Loucy (cell line): ENCODE data around the gene QPCT.

Source experiments
- H2AFZ ChIP-seq: fragments of 200-600 bp; sonication (generic); 2 replicates; pipeline ENCODE4 v1.6.0; 2016; ENCODE audit warnings: antibody characterized with exemption, mild to moderate bottlenecking, low read length, moderate library complexity
- H3F3A ChIP-seq: fragments of 200-600 bp; 2 replicates; pipeline ENCODE4 v1.6.0; 2016; ENCODE audit warnings: antibody characterized with exemption, low read depth, mild to moderate bottlenecking
- H3K27me3 ChIP-seq: fragments of 200-600 bp; sonication (generic); 2 replicates; pipeline ENCODE4 v1.6.1; 2014; ENCODE audit warnings: low read length, mild to moderate bottlenecking; ENCODE audit not compliant: insufficient read depth, poor library complexity, severe bottlenecking
- H3K36me3 ChIP-seq: fragments of 200-600 bp; sonication (generic); 2 replicates; pipeline ENCODE4 v1.6.1; 2016; ENCODE audit warnings: low read length; ENCODE audit not compliant: insufficient read depth
- H3K4me1 ChIP-seq: fragments of 200-600 bp; sonication (generic); 2 replicates; pipeline ENCODE4 v1.5.1; 2014; ENCODE audit warnings: low read length, mild to moderate bottlenecking; ENCODE audit not compliant: insufficient read depth, poor library complexity, severe bottlenecking
- H3K4me2 ChIP-seq: fragments of 200-600 bp; sonication (generic); 2 replicates; pipeline ENCODE4 v1.6.0; 2014; ENCODE audit warnings: antibody characterized with exemption, low read length, low read depth, mild to moderate bottlenecking; ENCODE audit not compliant: poor library complexity, severe bottlenecking
- H3K4me3 ChIP-seq: fragments of 200-600 bp; sonication (generic); 2 replicates; pipeline ENCODE4 v1.5.1; 2014; ENCODE audit warnings: low read length, mild to moderate bottlenecking, mixed read lengths; ENCODE audit not compliant: poor library complexity, severe bottlenecking
- H3K79me2 ChIP-seq: fragments of 200-600 bp; sonication (generic); 2 replicates; pipeline ENCODE4 v1.6.1; 2014; ENCODE audit warnings: low read length; ENCODE audit not compliant: insufficient read depth
- H3K9ac ChIP-seq: fragments of 200-600 bp; sonication (generic); 2 replicates; pipeline ENCODE4 v1.6.0; 2014; ENCODE audit warnings: mild to moderate bottlenecking, low read depth, low read length, moderate library complexity; ENCODE audit not compliant: poor library complexity, severe bottlenecking
- H3K9me2 ChIP-seq: fragments of 200-600 bp; sonication (generic); replicated peaks from 2 replicates; pipeline ENCODE4 v1.6.1; 2016; ENCODE audit warnings: low read depth, low read length, mixed read lengths
- H3K9me3 ChIP-seq: fragments of 200-600 bp; sonication (generic); 2 replicates; pipeline ENCODE4 v1.6.1; 2014; ENCODE audit warnings: mild to moderate bottlenecking, antibody characterized with exemption, low read length, low read depth; ENCODE audit not compliant: insufficient read depth
- H4K20me1 ChIP-seq: fragments of 200-600 bp; sonication (generic); 2 replicates; pipeline ENCODE4 v1.6.0; 2014; ENCODE audit warnings: antibody characterized with exemption, low read length, mild to moderate bottlenecking; ENCODE audit not compliant: insufficient read depth, poor library complexity, severe bottlenecking
- CTCF ChIP-seq: fragments of 200-600 bp; sonication (generic); conservative IDR thresholded peaks from 2 replicates; pipeline ENCODE4 v1.5.1; 2014; ENCODE audit warnings: mild to moderate bottlenecking, antibody characterized with exemption, low read length
- EZH2phosphoT487 ChIP-seq: fragments of 200-600 bp; IDR thresholded peaks from 2 replicates; pipeline ENCODE4 v1.6.1; 2018; ENCODE audit warnings: antibody characterized with exemption, mild to moderate bottlenecking, moderate library complexity, borderline replicate concordance

QPCT gene

GRCh38 chr2:37323781-37324535, 20.5 kb upstream of the QPCT start:
- Histone ChIP-seq H3K9ac (peak overlapping the region; percentile 84), H3K4me1 (peaks cover 48% of the 10 kb centered on the region), H3F3A (no peaks in the 10 kb centered on the region; the same call in 1 of the 2 replicates), H4K20me1 (peaks cover 48% of the 10 kb centered on the region), H3K36me3 (no peaks in the 10 kb centered on the region), H3K9me3 (no peaks in the 10 kb centered on the region), H2AFZ (peak overlapping the region; percentile 93), H3K4me3 (peak overlapping the region; percentile 96), H3K79me2 (peaks cover 52% of the 10 kb centered on the region), H3K4me2 (peak overlapping the region; percentile 97), H3K9me2 (no peaks in the 10 kb centered on the region), H3K27me3 (no peaks in the 10 kb centered on the region)
- TF ChIP-seq EZH2phosphoT487 (no peak), CTCF (no peak)

- H3K9me2 ChIP-seq: no peaks in the 10 kb centered on the region
- no peak overlapping the region; the same call in 1 of the 2 replicates for H2AFZ ChIP-seq
- TF ChIP-seq CTCF: no peak
- TF ChIP-seq EZH2phosphoT487: no peak
- H3K9ac ChIP-seq: peak overlapping the region; percentile 84
- peaks cover 43% of the 10 kb centered on the region for H4K20me1 ChIP-seq
- no peaks in the 10 kb centered on the region for H3K27me3 ChIP-seq
- H3K36me3 ChIP-seq: no peaks in the 10 kb centered on the region
- H3K4me3 ChIP-seq: peak overlapping the region; percentile 96
- no peak overlapping the region for H3K4me2 ChIP-seq
- no peaks in the 10 kb centered on the region for H3K9me3 ChIP-seq
- peaks cover 43% of the 10 kb centered on the region for H3K4me1 ChIP-seq
- H3F3A ChIP-seq: no peaks in the 10 kb centered on the region; the same call in 1 of the 2 replicates
- H3K79me2 ChIP-seq: peaks cover 47% of the 10 kb centered on the region
Observed at GRCh38 chr2:37324536-37324785, 20.0 kb upstream of the QPCT start.

- H3K9me2 ChIP-seq: no peaks in the 10 kb centered on the region
- peak within 1 kb of the TSS; percentile 84 for H3K9ac ChIP-seq
- no peak for TF ChIP-seq EZH2phosphoT487
- no peak for TF ChIP-seq CTCF
- peaks cover 37% of the 10 kb centered on the region for H4K20me1 ChIP-seq
- peaks cover 41% of the 10 kb centered on the region for H3K79me2 ChIP-seq
- H3F3A ChIP-seq: no peaks in the 10 kb centered on the region; the same call in 1 of the 2 replicates
- no peaks in the 10 kb centered on the region for H3K9me3 ChIP-seq
- H3K4me2 ChIP-seq: peak within 1 kb of the TSS; percentile 97
- peak within 1 kb of the TSS; percentile 96 for H2AFZ ChIP-seq
- no peaks in the 10 kb centered on the region for H3K36me3 ChIP-seq
- H3K4me1 ChIP-seq: peaks cover 38% of the 10 kb centered on the region
- no peaks in the 10 kb centered on the region for H3K27me3 ChIP-seq
- peak within 1 kb of the TSS; percentile 96 for H3K4me3 ChIP-seq
Observed at GRCh38 chr2:37324786-37325624, 19.4 kb upstream of the QPCT start, which contains the start of gene PRKD3. Gene PRKD3 (minus strand): TSS chr2:37324833. CDS start chr2:37316524, 8,309 bp downstream.
